SH-SY5Y (cell line): Measurements from ENCODE around the gene KRT79.

ENCODE experiments used
- GATA2 ChIP-seq: IDR thresholded peaks from 2 replicates; pipeline ENCODE4 v1.6.1; 2011; ENCODE audit warnings: mild to moderate bottlenecking, low read depth, low read length
- GATA3 ChIP-seq: IDR thresholded peaks from 2 replicates; pipeline ENCODE4 v1.6.1; 2011; ENCODE audit warnings: low read depth, mild to moderate bottlenecking, low read length, moderate library complexity

GRCh38 chr12:52861511-52861910 is 27.4 kb upstream of the KRT79 start:
- TF ChIP-seq GATA2 (no peak), GATA3 (no peak)
